Measurements from ENCODE around the gene NT5C1B. TPM values are rescaled to one million over a fixed set of nuclear protein-coding genes. Genes with fewer than 3 reads are reported as not detected.

Gene NT5C1B
- total RNA-seq, 2 experiments from 2014 or later, result not detected

DNA sequence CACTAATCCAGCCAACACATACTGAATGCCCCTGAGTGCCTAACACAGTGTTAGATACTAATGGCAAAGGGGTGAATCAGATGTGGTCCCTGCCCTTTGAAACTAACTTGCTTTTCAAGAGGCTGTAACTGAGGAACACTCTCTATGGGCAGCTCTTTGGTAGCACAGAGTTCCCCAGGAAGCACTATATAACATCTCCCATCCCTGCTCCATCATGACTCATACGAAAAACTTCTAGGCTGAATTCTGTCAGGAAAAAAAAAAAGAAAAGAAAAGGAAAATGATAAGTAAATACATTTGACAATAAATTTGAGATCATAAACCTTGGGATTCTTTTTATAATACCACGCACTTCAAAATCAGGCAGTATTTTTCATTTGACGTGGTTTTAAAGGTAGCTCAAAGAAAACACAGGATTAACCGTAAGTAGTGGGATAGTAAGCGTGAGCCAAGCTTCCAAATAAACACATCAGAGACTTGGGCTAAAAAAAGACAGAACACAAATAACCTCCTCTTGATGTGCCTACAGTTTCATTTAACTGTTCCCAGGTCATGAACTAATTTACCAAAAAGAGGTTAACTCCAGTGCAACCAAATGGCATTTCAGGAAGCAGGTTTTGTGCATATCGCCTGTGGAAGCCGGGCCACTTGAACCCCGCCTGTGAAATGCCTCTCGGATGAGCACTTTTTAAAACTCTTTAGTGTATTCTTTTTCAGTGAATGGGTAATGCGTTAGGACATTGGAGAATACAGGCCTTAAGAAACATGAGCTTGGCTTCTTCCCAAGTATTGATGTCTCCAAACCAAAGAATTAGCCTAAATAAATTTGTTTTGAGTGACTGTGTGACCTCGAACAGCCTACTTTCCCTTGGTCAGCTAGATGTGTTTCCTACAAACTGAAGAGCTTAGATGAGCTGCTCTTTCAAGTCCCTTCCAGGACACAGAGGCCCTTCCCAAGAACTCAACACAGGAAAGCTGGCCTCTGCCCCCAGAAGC is 71.0 kb downstream of the NT5C1B start:
- POLR2A ChIA-PET, result interaction anchor here (1.9 kb wide), 1 partner anchor 145 kb away, joined by 4 read pairs; no protein-coding TSS in a partner anchor

DNA sequence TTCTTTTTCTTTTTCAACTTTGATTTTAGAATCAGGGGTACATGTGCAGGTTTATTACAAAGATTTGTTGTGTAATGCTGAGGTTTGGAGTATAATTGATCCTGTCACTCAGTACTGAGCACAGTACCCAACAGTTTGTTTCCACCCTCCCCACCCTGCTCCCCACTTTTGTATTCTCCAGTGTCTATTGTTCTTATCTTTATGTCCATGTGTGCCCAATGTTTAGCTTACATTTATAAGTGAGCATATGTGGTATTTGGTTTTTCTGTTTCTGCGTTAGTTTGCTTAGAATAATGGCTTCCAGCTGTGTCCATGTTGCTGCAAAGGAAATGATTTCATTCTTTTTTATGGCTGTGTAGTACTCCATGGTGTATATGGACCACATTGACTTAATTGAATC is 72.0 kb downstream of the NT5C1B start:
- Histone ChIP-seq H3K79me2 (ENCODE audit: insufficient read depth, low read depth, low read length) (no peaks in the 10 kb centered on the region), H3K4me2 (ENCODE audit: low read length) (no peak overlapping the region), H3K9me2 (ENCODE audit: insufficient read depth, low read length) (no peaks in the 10 kb centered on the region), H3K4me3 (ENCODE audit: low read depth, low read length, poor library complexity, severe bottlenecking) (no peak overlapping the region), H3K9me3 (ENCODE audit: low read length) (no peaks in the 10 kb centered on the region), H3K4me1 (ENCODE audit: insufficient read depth, low read length, poor library complexity, severe bottlenecking) (no peaks in the 10 kb centered on the region), H4K20me1 (ENCODE audit: insufficient read depth, low read length) (no peaks in the 10 kb centered on the region), H3K36me3 (ENCODE audit: insufficient read depth, low read length) (no peaks in the 10 kb centered on the region), H2AFZ (ENCODE audit: low read length) (no peak overlapping the region), H3K27ac (ENCODE audit: low read depth, low read length, poor library complexity, severe bottlenecking) (no peak overlapping the region)
- POLR2A ChIA-PET, result interaction anchor here (1.9 kb wide), 1 partner anchor 146 kb away, joined by 4 read pairs; no protein-coding TSS in a partner anchor
- no peak for TF ChIP-seq EZH2phosphoT487 (IDR thresholded peaks at IDR 0.05; ENCODE audit: borderline replicate concordance, low read depth, low read length)
- TF ChIP-seq, protein P1, sequence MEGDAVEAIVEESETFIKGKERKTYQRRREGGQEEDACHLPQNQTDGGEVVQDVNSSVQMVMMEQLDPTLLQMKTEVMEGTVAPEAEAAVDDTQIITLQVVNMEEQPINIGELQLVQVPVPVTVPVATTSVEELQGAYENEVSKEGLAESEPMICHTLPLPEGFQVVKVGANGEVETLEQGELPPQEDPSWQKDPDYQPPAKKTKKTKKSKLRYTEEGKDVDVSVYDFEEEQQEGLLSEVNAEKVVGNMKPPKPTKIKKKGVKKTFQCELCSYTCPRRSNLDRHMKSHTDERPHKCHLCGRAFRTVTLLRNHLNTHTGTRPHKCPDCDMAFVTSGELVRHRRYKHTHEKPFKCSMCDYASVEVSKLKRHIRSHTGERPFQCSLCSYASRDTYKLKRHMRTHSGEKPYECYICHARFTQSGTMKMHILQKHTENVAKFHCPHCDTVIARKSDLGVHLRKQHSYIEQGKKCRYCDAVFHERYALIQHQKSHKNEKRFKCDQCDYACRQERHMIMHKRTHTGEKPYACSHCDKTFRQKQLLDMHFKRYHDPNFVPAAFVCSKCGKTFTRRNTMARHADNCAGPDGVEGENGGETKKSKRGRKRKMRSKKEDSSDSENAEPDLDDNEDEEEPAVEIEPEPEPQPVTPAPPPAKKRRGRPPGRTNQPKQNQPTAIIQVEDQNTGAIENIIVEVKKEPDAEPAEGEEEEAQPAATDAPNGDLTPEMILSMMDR (conservative IDR thresholded peaks at IDR 0.05; ENCODE audit: low read length), result no peak
- no peak for DNase-seq (ENCODE audit: low spot score)
- no TSS peak for BruUV-seq (replicated peaks)
- intact Hi-C loops (cut with micrococcal nuclease; ENCODE audit: unreplicated experiment), result no loop called here
- CTCF ChIA-PET (ENCODE audit: unreplicated experiment), result no interaction called here

More for the DNA sequence above, 71.0 kb downstream of the NT5C1B start:
- Histone ChIP-seq H2AFZ (ENCODE audit: low read length) (no peak overlapping the region), H3K4me2 (ENCODE audit: low read length) (no peak overlapping the region), H3K9me2 (ENCODE audit: insufficient read depth, low read length) (no peaks in the 10 kb centered on the region), H3K4me3 (ENCODE audit: low read depth, low read length, poor library complexity, severe bottlenecking) (no peak overlapping the region), H3K4me1 (ENCODE audit: insufficient read depth, low read length, poor library complexity, severe bottlenecking) (no peaks in the 10 kb centered on the region), H3K79me2 (ENCODE audit: insufficient read depth, low read depth, low read length) (no peaks in the 10 kb centered on the region), H4K20me1 (ENCODE audit: insufficient read depth, low read length) (no peaks in the 10 kb centered on the region), H3K27ac (ENCODE audit: low read depth, low read length, poor library complexity, severe bottlenecking) (no peak overlapping the region), H3K9me3 (ENCODE audit: low read length) (no peaks in the 10 kb centered on the region), H3K36me3 (ENCODE audit: insufficient read depth, low read length) (no peaks in the 10 kb centered on the region)
- no TSS peak for BruUV-seq (replicated peaks)
- DNase-seq (ENCODE audit: low spot score), result no peak
- CTCF ChIA-PET (ENCODE audit: unreplicated experiment), result no interaction called here
- intact Hi-C loops (cut with micrococcal nuclease; ENCODE audit: unreplicated experiment), result no loop called here
- TF ChIP-seq EZH2phosphoT487 (IDR thresholded peaks at IDR 0.05; ENCODE audit: borderline replicate concordance, low read depth, low read length), result no peak
- TF ChIP-seq, protein P1 (conservative IDR thresholded peaks at IDR 0.05; ENCODE audit: low read length), result no peak

DNA sequence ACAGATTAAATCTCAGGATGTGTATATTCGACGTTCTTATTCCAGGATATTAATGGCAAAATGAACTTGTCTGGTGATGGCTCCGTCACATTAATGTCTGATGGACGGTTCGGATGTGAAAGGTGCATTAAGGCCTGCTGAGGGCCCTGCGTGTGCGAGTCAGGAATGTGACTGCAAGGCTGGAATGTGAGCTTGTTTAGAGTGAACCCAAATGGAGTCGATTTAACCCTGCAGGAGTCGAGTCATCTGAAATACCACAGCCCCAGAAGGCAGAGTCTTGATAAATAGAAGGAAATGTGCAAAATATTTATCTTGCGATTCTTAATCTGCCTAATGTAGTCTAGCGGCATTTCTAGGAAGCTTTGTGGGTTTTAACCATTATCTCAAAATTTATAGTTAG is 73.3 kb downstream of the NT5C1B start:
- no peaks in the 10 kb centered on the region for H3K9me3 ChIP-seq (ENCODE audit: low read length)
- no peak overlapping the region for H3K4me3 ChIP-seq (ENCODE audit: low read depth, low read length, poor library complexity, severe bottlenecking)
- ChIA-PET POLR2A (interaction anchor here (1.1 to 1.9 kb wide), 3 partner anchors 30 to 162 kb away, joined by 3 to 4 read pairs (median 3); no protein-coding TSS in a partner anchor), CTCF (ENCODE audit: unreplicated experiment) (no interaction called here)
- intact Hi-C loops (cut with micrococcal nuclease; ENCODE audit: unreplicated experiment), result no loop called here
- no peaks in the 10 kb centered on the region for H3K4me1 ChIP-seq (ENCODE audit: insufficient read depth, low read length, poor library complexity, severe bottlenecking)
- no peaks in the 10 kb centered on the region for H3K36me3 ChIP-seq (ENCODE audit: insufficient read depth, low read length)
- no TSS peak for BruUV-seq (replicated peaks)
- H4K20me1 ChIP-seq (ENCODE audit: insufficient read depth, low read length), result no peaks in the 10 kb centered on the region
- no peaks in the 10 kb centered on the region for H3K79me2 ChIP-seq (ENCODE audit: insufficient read depth, low read depth, low read length)
- no peak overlapping the region for H3K4me2 ChIP-seq (ENCODE audit: low read length)
- H3K27ac ChIP-seq (ENCODE audit: low read depth, low read length, poor library complexity, severe bottlenecking), result no peak overlapping the region
- TF ChIP-seq EZH2phosphoT487 (IDR thresholded peaks at IDR 0.05; ENCODE audit: borderline replicate concordance, low read depth, low read length), result no peak
- TF ChIP-seq, protein P1 (conservative IDR thresholded peaks at IDR 0.05; ENCODE audit: low read length), result no peak
- no peak for DNase-seq (ENCODE audit: low spot score)
- H2AFZ ChIP-seq (ENCODE audit: low read length), result no peak overlapping the region
- H3K9me2 ChIP-seq (ENCODE audit: insufficient read depth, low read length), result no peaks in the 10 kb centered on the region
